Neural progenitor cell (in vitro differentiated cells): ENCODE results near the gene PIWIL4. TPM values are rescaled to one million over a fixed set of nuclear protein-coding genes. Genes with fewer than 3 reads are reported as not detected.

Source experiments
- DNase-seq: peaks from one replicate; pipeline ENCODE4 v3.0.0-alpha.2; 2016; ENCODE audit warnings: low spot score
- H2AFZ ChIP-seq: fragments of 200-600 bp; sonication (generic); replicated peaks from 2 replicates; pipeline ENCODE4 v1.6.1; 2016; ENCODE audit warnings: antibody characterized with exemption
- H3F3A ChIP-seq: fragments of 200-600 bp; sonication (generic); 2 replicates; pipeline ENCODE4 v1.6.1; 2016; ENCODE audit warnings: antibody characterized with exemption, low read depth
- H3K27ac ChIP-seq: fragments of 200-600 bp; sonication (generic); 2 replicates; pipeline ENCODE4 v1.5.1; 2016; ENCODE audit warnings: mild to moderate bottlenecking
- H3K27me3 ChIP-seq: fragments of 200-600 bp; sonication (generic); 2 replicates; pipeline ENCODE4 v1.6.1; 2016; ENCODE audit warnings: mild to moderate bottlenecking, moderate library complexity
- H3K36me3 ChIP-seq: fragments of 200-600 bp; sonication (generic); 2 replicates; pipeline ENCODE4 v1.5.1; 2016
- H3K4me1 ChIP-seq: fragments of 200-600 bp; sonication (generic); 2 replicates; pipeline ENCODE4 v1.6.1; 2016; ENCODE audit warnings: mixed run types
- H3K4me2 ChIP-seq: fragments of 200-600 bp; sonication (generic); 2 replicates; pipeline ENCODE4 v1.6.1; 2016
- H3K4me3 ChIP-seq: fragments of 200-600 bp; sonication (generic); 2 replicates; pipeline ENCODE4 v1.5.1; 2016
- H3K79me2 ChIP-seq: fragments of 200-600 bp; sonication (generic); 2 replicates; pipeline ENCODE4 v1.6.1; 2016; ENCODE audit warnings: low read depth
- H3K9ac ChIP-seq: fragments of 200-600 bp; sonication (generic); 2 replicates; pipeline ENCODE4 v1.6.1; 2016
- H3K9me3 ChIP-seq: fragments of 200-600 bp; sonication (generic); 2 replicates; pipeline ENCODE4 v1.5.1; 2016; ENCODE audit warnings: low read depth
- H4K20me1 ChIP-seq: fragments of 200-600 bp; sonication (generic); 2 replicates; pipeline ENCODE4 v1.6.1; 2016; ENCODE audit warnings: low read depth
- H3K27ac Mint-ChIP-seq: 3 replicates; pipeline ENCODE4 v1.8.0; 2021; ENCODE audit warnings: mixed read lengths
- H3K27me3 Mint-ChIP-seq: 2 replicates; pipeline ENCODE4 v1.8.0; 2022; ENCODE audit warnings: low read depth, mild to moderate bottlenecking, inconsistent platforms, moderate library complexity, mixed read lengths; ENCODE audit not compliant: insufficient read depth
- H3K36me3 Mint-ChIP-seq: 3 replicates; pipeline ENCODE4 v1.8.0; 2021; ENCODE audit warnings: mixed read lengths
- H3K4me1 Mint-ChIP-seq: 3 replicates; pipeline ENCODE4 v1.8.0; 2021; ENCODE audit warnings: mixed read lengths
- H3K4me3 Mint-ChIP-seq: 3 replicates; pipeline ENCODE4 v1.8.0; 2021; ENCODE audit warnings: mild to moderate bottlenecking, moderate library complexity, mixed read lengths
- H3K9me3 Mint-ChIP-seq: 3 replicates; pipeline ENCODE4 v1.8.0; 2020; ENCODE audit warnings: mixed read lengths
- CTCF ChIP-seq: fragments of 200-600 bp; sonication (generic); IDR thresholded peaks from 2 replicates; pipeline ENCODE4 v1.5.1; 2017; ENCODE audit warnings: antibody characterized with exemption, mild to moderate bottlenecking
- EZH2 ChIP-seq: fragments of 200-600 bp; sonication (generic); IDR thresholded peaks from 2 replicates; pipeline ENCODE4 v1.6.1; 2017; ENCODE audit warnings: antibody characterized with exemption, mild to moderate bottlenecking, moderate library complexity
- EZH2phosphoT487 ChIP-seq: fragments of 200-600 bp; sonication (generic); IDR thresholded peaks from 2 replicates; pipeline ENCODE4 v1.6.1; 2017; ENCODE audit warnings: antibody characterized with exemption
- total RNA-seq: library from RNA; depleted of rRNA; stranded (reverse); fragments of >200 nt; gene quantifications from 2 replicates; pipeline ENCODE4 v1.2.3, GENCODE V29; 2015; ENCODE audit warnings: low replicate concordance

The PIWIL4 gene
- 1.1 and 1.3 TPM in 2 replicates for total RNA-seq

GRCh38 chr11:94567181-94567670, at the start of gene PIWIL4:
TSS of gene PIWIL4 (plus strand) at chr11:94567368. CDS start at chr11:94567519, 151 bp downstream.
- H3K4me2 ChIP-seq, result no peak within 1 kb of the TSS
- Mint-ChIP-seq H3K27me3 (no peaks in the 10 kb centered on the region), H3K27ac (no peak within 1 kb of the TSS), H3K4me1 (peaks cover 6% of the 10 kb centered on the region), H3K9me3 (no peaks in the 10 kb centered on the region), H3K36me3 (no peaks in the 10 kb centered on the region), H3K4me3 (no peak within 1 kb of the TSS)
- H3K4me3 ChIP-seq, result no peak within 1 kb of the TSS
- no peaks in the 10 kb centered on the region for H3K79me2 ChIP-seq
- no peak within 1 kb of the TSS for H3K9ac ChIP-seq
- no peaks in the 10 kb centered on the region for H3F3A ChIP-seq
- H3K27ac ChIP-seq, result no peak within 1 kb of the TSS
- no peaks in the 10 kb centered on the region for H3K4me1 ChIP-seq
- no peaks in the 10 kb centered on the region for H4K20me1 ChIP-seq
- DNase-seq, result no peak
- H3K9me3 ChIP-seq, result no peaks in the 10 kb centered on the region
- no peaks in the 10 kb centered on the region for H3K36me3 ChIP-seq
- no peaks in the 10 kb centered on the region for H3K27me3 ChIP-seq
- TF ChIP-seq CTCF (no peak), EZH2 (no peak), EZH2phosphoT487 (no peak)
- no peak within 1 kb of the TSS for H2AFZ ChIP-seq

- H2AFZ ChIP-seq, result no peak overlapping the region
- no peaks in the 10 kb centered on the region for H3K36me3 Mint-ChIP-seq
- H3K27ac ChIP-seq, result no peak overlapping the region
- TF ChIP-seq CTCF (no peak), EZH2phosphoT487 (no peak), EZH2 (no peak)
- no peak overlapping the region for H3K27ac Mint-ChIP-seq
- H3K4me3 ChIP-seq, result no peak overlapping the region
- no peaks in the 10 kb centered on the region for H4K20me1 ChIP-seq
- H3F3A ChIP-seq, result no peaks in the 10 kb centered on the region
- H3K9me3 Mint-ChIP-seq, result no peaks in the 10 kb centered on the region
- no peaks in the 10 kb centered on the region for H3K79me2 ChIP-seq
- H3K4me2 ChIP-seq, result no peak overlapping the region
- H3K36me3 ChIP-seq, result no peaks in the 10 kb centered on the region
- no peak overlapping the region for H3K9ac ChIP-seq
- H3K27me3 Mint-ChIP-seq, result peaks cover under 1% of the 10 kb centered on the region
- peaks cover 31% of the 10 kb centered on the region for H3K27me3 ChIP-seq
- DNase-seq, result no peak
- H3K9me3 ChIP-seq, result no peaks in the 10 kb centered on the region
- no peak overlapping the region for H3K4me3 Mint-ChIP-seq
- no peaks in the 10 kb centered on the region for H3K4me1 ChIP-seq
- H3K4me1 Mint-ChIP-seq, result no peaks in the 10 kb centered on the region
These were observed 48.9 kb upstream of the PIWIL4 start for GRCh38 chr11:94518300-94518699.

GRCh38 chr11:94519478-94520084, 47.6 kb upstream of the PIWIL4 start:
- Histone ChIP-seq H2AFZ (no peak overlapping the region), H3K27me3 (peaks cover 18% of the 10 kb centered on the region), H3K27ac (no peak overlapping the region), H3K9ac (no peak overlapping the region), H3K4me2 (no peak overlapping the region), H3K4me1 (no peaks in the 10 kb centered on the region), H4K20me1 (no peaks in the 10 kb centered on the region), H3K9me3 (no peaks in the 10 kb centered on the region), H3K79me2 (no peaks in the 10 kb centered on the region), H3K4me3 (no peak overlapping the region), H3F3A (no peaks in the 10 kb centered on the region), H3K36me3 (no peaks in the 10 kb centered on the region)
- Mint-ChIP-seq H3K36me3 (no peaks in the 10 kb centered on the region), H3K4me3 (no peak overlapping the region), H3K27me3 (no peaks in the 10 kb centered on the region), H3K27ac (no peak overlapping the region), H3K9me3 (no peaks in the 10 kb centered on the region), H3K4me1 (no peaks in the 10 kb centered on the region)
- TF ChIP-seq EZH2 (no peak), EZH2phosphoT487 (no peak), CTCF (peak; percentile 83)
- peak; percentile 40 for DNase-seq
